Mesenchymal stem cell (in vitro differentiated cells and primary cell): ENCODE results near the gene MGME1.

Experiments used
- DNase-seq: peaks from one replicate; pipeline ENCODE4 v3.0.0-alpha.2; 2013
- H2AFZ ChIP-seq: one replicate; pipeline ENCODE4 v1.6.1; 2013; ENCODE audit warnings: low read depth, mild to moderate bottlenecking, control low read depth, inconsistent platforms, low read length, moderate library complexity
- H2AK5ac ChIP-seq: 2 replicates; pipeline ENCODE4 v1.6.1; 2013; ENCODE audit warnings: low read length, moderate library complexity, mild to moderate bottlenecking, inconsistent platforms; ENCODE audit not compliant: severe bottlenecking
- H2BK120ac ChIP-seq: one replicate; pipeline ENCODE4 v1.6.1; 2013; ENCODE audit warnings: low read depth, mild to moderate bottlenecking, inconsistent platforms, low read length, moderate library complexity
- H2BK12ac ChIP-seq, 2 experiments: one replicate each; pipeline ENCODE4 v1.6.1; 2013; ENCODE audit warnings: inconsistent platforms in 2 of 2, low read length in 2 of 2, mild to moderate bottlenecking in 2 of 2, moderate library complexity in 2 of 2, control low read depth in 1 of 2
- H2BK15ac ChIP-seq: one replicate; pipeline ENCODE4 v1.6.1; 2013; ENCODE audit warnings: mild to moderate bottlenecking, low read depth, inconsistent platforms; ENCODE audit not compliant: poor library complexity, severe bottlenecking
- H2BK5ac ChIP-seq: 2 replicates; pipeline ENCODE4 v1.6.1; 2013; ENCODE audit warnings: low read depth, mild to moderate bottlenecking, low read length, control low read depth, inconsistent platforms; ENCODE audit not compliant: poor library complexity, severe bottlenecking
- H3K14ac ChIP-seq, 2 experiments: one replicate each; pipeline ENCODE4 v1.6.1; 2013; ENCODE audit warnings: inconsistent platforms in 2 of 2, low read length in 2 of 2, control low read depth in 1 of 2, mild to moderate bottlenecking in 1 of 2, moderate library complexity in 1 of 2
- H3K18ac ChIP-seq, 2 experiments: one replicate each; pipeline ENCODE4 v1.6.1; 2013; ENCODE audit warnings: inconsistent platforms in 2 of 2, low read length in 2 of 2, control low read depth in 1 of 2, low read depth in 1 of 2, mild to moderate bottlenecking in 1 of 2
- H3K23ac ChIP-seq, 2 experiments: one replicate each; pipeline ENCODE4 v1.6.1; 2013; ENCODE audit warnings: inconsistent platforms in 2 of 2, low read length in 2 of 2, mild to moderate bottlenecking in 2 of 2, moderate library complexity in 2 of 2, control low read depth in 1 of 2
- H3K27ac ChIP-seq: 2 replicates; pipeline ENCODE4 v1.5.1; 2013; ENCODE audit warnings: mild to moderate bottlenecking, moderate library complexity, low read length, control low read depth, inconsistent platforms; ENCODE audit not compliant: poor library complexity, severe bottlenecking
- H3K27me3 ChIP-seq, 2 experiments: 2 replicates each; pipeline versions ENCODE4 v1.6.1 to v1.7.0; 2013; ENCODE audit warnings: low read length in 2 of 2, mild to moderate bottlenecking in 2 of 2, moderate library complexity in 2 of 2, control low read depth in 1 of 2, inconsistent platforms in 1 of 2; ENCODE audit not compliant: control insufficient read depth in 1 of 2, insufficient read depth in 1 of 2
- H3K36me3 ChIP-seq, 2 experiments: 2 replicates each; pipeline versions ENCODE4 v1.6.1 to v1.7.0; 2013; ENCODE audit warnings: low read length in 2 of 2, control low read depth in 1 of 2, inconsistent platforms in 1 of 2, low read depth in 1 of 2, mild to moderate bottlenecking in 1 of 2; ENCODE audit not compliant: insufficient read depth in 2 of 2, control insufficient read depth in 1 of 2
- H3K4ac ChIP-seq, 2 experiments: one replicate each; pipeline ENCODE4 v1.6.1; 2013; ENCODE audit warnings: inconsistent platforms in 2 of 2, low read length in 2 of 2, mild to moderate bottlenecking in 2 of 2, moderate library complexity in 2 of 2, control low read depth in 1 of 2, low read depth in 1 of 2
- H3K4me1 ChIP-seq: 2 replicates; pipeline ENCODE4 v1.6.1; 2013; ENCODE audit warnings: low read depth, low read length, control low read depth; ENCODE audit not compliant: control insufficient read depth, insufficient read depth
- H3K4me2 ChIP-seq: 2 replicates; pipeline ENCODE4 v1.6.1; 2013; ENCODE audit warnings: low read length, mild to moderate bottlenecking, inconsistent platforms; ENCODE audit not compliant: poor library complexity, severe bottlenecking
- H3K4me3 ChIP-seq, 2 experiments: 2 replicates each; pipeline versions ENCODE4 v1.5.1 to v1.7.0; 2013; ENCODE audit warnings: low read length in 2 of 2, mild to moderate bottlenecking in 2 of 2, control low read depth in 1 of 2, low read depth in 1 of 2; ENCODE audit not compliant: insufficient read depth in 1 of 2
- H3K79me1 ChIP-seq: replicated peaks from 2 replicates; pipeline ENCODE4 v1.6.1; 2013; ENCODE audit warnings: mild to moderate bottlenecking, control low read depth, low read length, inconsistent platforms; ENCODE audit not compliant: poor library complexity, severe bottlenecking
- H3K9ac ChIP-seq: 2 replicates; pipeline ENCODE4 v1.7.0; 2013; ENCODE audit warnings: mild to moderate bottlenecking, low read length, moderate library complexity
- H3K9me3 ChIP-seq: 2 replicates; pipeline ENCODE4 v1.7.0; 2013; ENCODE audit warnings: mild to moderate bottlenecking, low read length; ENCODE audit not compliant: control insufficient read depth
- H4K8ac ChIP-seq: one replicate; pipeline ENCODE4 v1.6.1; 2013; ENCODE audit warnings: inconsistent platforms, mild to moderate bottlenecking, low read length, moderate library complexity
- H4K91ac ChIP-seq: one replicate; pipeline ENCODE4 v1.6.1; 2013; ENCODE audit warnings: mild to moderate bottlenecking, low read length, inconsistent platforms
- WGBS: methylation state at CpG from one replicate; pipeline ENCODE4 v1.1.7; 2013; ENCODE audit warnings: mixed read lengths; 5-methylcytosine and 5-hydroxymethylcytosine counted together

The MGME1 gene

GRCh38 chr20:17936761-17937732 is 31.8 kb upstream of the MGME1 start:
- Histone ChIP-seq H4K91ac (peak overlapping the region; percentile 79), H3K9me3 (no peaks in the 10 kb centered on the region), H4K8ac (peak overlapping the region; percentile 69), H3K27me3 (no peaks in the 10 kb centered on the region), H2BK5ac (peak overlapping the region; percentile 75), H3K18ac (peak overlapping the region; percentile 28 to 65), H2AFZ (no peak overlapping the region), H3K4me2 (no peak overlapping the region), H3K23ac (peak overlapping the region in 1 of 2 experiments; percentile 94), H3K4me3 (peak overlapping the region in 1 of 2 experiments; percentile 60), H3K14ac (no peak overlapping the region), H3K4ac (peak overlapping the region in 1 of 2 experiments; percentile 19), H3K27ac (peak overlapping the region; percentile 89), H2BK120ac (peak overlapping the region; percentile 38), H2AK5ac (peak overlapping the region; percentile 43), H3K9ac (peak overlapping the region; percentile 65), H2BK15ac (no peak overlapping the region), H3K4me1 (peaks cover 53% of the 10 kb centered on the region), H3K36me3 (peaks cover 21 to 25% of the 10 kb centered on the region in 2 experiments), H2BK12ac (peak overlapping the region; percentile 81 to 90), H3K79me1 (peaks cover 11% of the 10 kb centered on the region)
- DNase-seq = peak; percentile 91
- 32% methylated on average over 18 of the region's 19 CpGs for WGBS

- H3K4ac ChIP-seq = peak overlapping the region in 1 of 2 experiments; percentile 24
- H2BK15ac ChIP-seq = no peak overlapping the region
- peaks cover 16% of the 10 kb centered on the region for H3K79me1 ChIP-seq
- WGBS = 23% methylated on average over 12 of the region's 13 CpGs
- H3K36me3 ChIP-seq = peaks cover 29 to 45% of the 10 kb centered on the region in 2 experiments
- H2AK5ac ChIP-seq = peak overlapping the region; percentile 12
- H4K8ac ChIP-seq = no peak overlapping the region
- H3K14ac ChIP-seq = peak overlapping the region in 1 of 2 experiments; percentile 11
- no peak overlapping the region for H3K23ac ChIP-seq
- no peaks in the 10 kb centered on the region for H3K9me3 ChIP-seq
- H2BK120ac ChIP-seq = no peak overlapping the region
- no peak overlapping the region for H4K91ac ChIP-seq
- H3K4me1 ChIP-seq = peaks cover 39% of the 10 kb centered on the region
- no peak overlapping the region for H2BK5ac ChIP-seq
- H3K4me2 ChIP-seq = no peak overlapping the region
- H3K9ac ChIP-seq = peak overlapping the region; percentile 67
- peak overlapping the region; percentile 22 for H3K27ac ChIP-seq
- DNase-seq = peak; percentile 72
- peak overlapping the region; percentile 10 to 54 for H3K18ac ChIP-seq
- H3K4me3 ChIP-seq = no peak overlapping the region
- H2BK12ac ChIP-seq = peak overlapping the region; percentile 49 to 70
- no peaks in the 10 kb centered on the region for H3K27me3 ChIP-seq
- no peak overlapping the region for H2AFZ ChIP-seq
Measured at GRCh38 chr20:17938871-17939619, 29.8 kb upstream of the MGME1 start.

- peak overlapping the region; percentile 24 to 46 for H3K4ac ChIP-seq
- no peak overlapping the region for H2BK120ac ChIP-seq
- no peaks in the 10 kb centered on the region for H3K9me3 ChIP-seq
- H2BK12ac ChIP-seq = peak overlapping the region in 1 of 2 experiments; percentile 47
- H2BK5ac ChIP-seq = no peak overlapping the region
- H2AK5ac ChIP-seq = peak overlapping the region; percentile 75
- H3K4me1 ChIP-seq = peaks cover 32% of the 10 kb centered on the region
- H3K23ac ChIP-seq = no peak overlapping the region
- H2AFZ ChIP-seq = no peak overlapping the region
- peak overlapping the region; percentile 7 for H4K8ac ChIP-seq
- no peak overlapping the region for H3K4me3 ChIP-seq
- DNase-seq = no peak
- 81% methylated on average over 6 of the region's 7 CpGs for WGBS
- peak overlapping the region; percentile 67 for H3K9ac ChIP-seq
- peaks cover 16% of the 10 kb centered on the region for H3K79me1 ChIP-seq
- H3K4me2 ChIP-seq = no peak overlapping the region
- no peak overlapping the region for H2BK15ac ChIP-seq
- H4K91ac ChIP-seq = no peak overlapping the region
- H3K18ac ChIP-seq = peak overlapping the region in 1 of 2 experiments; percentile 10
- peak overlapping the region in 1 of 2 experiments; percentile 63 for H3K14ac ChIP-seq
- H3K36me3 ChIP-seq = peaks cover 29 to 49% of the 10 kb centered on the region in 2 experiments
- H3K27ac ChIP-seq = peak overlapping the region; percentile 23
- no peaks in the 10 kb centered on the region for H3K27me3 ChIP-seq
Measured at GRCh38 chr20:17939622-17940223, 29.1 kb upstream of the MGME1 start.
